ENCODE data around the gene KIF6. TPM values are rescaled to one million over a fixed set of nuclear protein-coding genes. Genes with fewer than 3 reads are reported as not detected.

Gene KIF6
- polyA plus RNA-seq, 3 donors: not detected

DNA sequence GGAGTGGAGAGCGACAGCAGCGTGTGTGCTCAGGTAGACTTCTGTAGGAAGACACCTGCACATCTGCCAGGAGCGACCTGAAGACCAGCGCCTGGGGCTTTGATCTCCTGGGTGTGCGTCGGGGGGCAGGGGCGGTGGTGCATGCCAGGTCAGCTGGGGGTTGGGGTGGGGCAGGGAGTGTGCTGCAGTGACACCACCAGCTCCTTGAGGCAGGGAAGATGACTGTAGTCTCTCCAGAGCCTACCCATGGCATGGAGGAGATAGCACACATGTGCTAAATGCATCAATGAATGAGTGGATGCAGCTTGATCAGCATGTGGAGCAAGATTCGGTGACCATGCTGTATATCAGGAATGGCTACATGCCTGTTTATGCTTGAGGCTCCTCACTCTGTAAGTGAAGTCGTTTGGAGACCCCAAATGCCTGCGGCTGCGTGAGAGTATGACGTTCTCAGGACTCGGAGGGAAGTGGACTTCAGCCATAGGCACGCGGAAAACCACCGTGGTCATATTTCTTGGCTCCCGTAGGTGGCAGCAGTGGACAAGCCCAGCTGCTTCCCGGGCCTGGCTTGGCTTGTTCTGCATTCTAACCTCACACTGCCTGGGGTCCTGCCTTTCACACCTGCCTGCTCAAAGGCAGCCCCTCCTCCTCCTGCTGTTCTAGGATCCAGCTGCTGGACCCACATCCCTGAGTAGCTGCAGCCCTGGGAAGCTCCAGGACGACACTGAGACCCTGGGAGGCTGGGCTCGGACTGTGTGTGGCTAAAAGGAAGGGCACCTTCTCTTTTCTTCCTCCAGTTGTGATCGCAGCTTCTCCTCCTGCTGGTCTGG is 363.3 kb downstream of the KIF6 start:
- peaks cover 2% of the 10 kb centered on the region for H3K4me1 Mint-ChIP-seq
- TF ChIP-seq, protein P1, sequence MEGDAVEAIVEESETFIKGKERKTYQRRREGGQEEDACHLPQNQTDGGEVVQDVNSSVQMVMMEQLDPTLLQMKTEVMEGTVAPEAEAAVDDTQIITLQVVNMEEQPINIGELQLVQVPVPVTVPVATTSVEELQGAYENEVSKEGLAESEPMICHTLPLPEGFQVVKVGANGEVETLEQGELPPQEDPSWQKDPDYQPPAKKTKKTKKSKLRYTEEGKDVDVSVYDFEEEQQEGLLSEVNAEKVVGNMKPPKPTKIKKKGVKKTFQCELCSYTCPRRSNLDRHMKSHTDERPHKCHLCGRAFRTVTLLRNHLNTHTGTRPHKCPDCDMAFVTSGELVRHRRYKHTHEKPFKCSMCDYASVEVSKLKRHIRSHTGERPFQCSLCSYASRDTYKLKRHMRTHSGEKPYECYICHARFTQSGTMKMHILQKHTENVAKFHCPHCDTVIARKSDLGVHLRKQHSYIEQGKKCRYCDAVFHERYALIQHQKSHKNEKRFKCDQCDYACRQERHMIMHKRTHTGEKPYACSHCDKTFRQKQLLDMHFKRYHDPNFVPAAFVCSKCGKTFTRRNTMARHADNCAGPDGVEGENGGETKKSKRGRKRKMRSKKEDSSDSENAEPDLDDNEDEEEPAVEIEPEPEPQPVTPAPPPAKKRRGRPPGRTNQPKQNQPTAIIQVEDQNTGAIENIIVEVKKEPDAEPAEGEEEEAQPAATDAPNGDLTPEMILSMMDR (IDR thresholded peaks at IDR 0.05): peak; percentile 86
- H3K4me1 ChIP-seq (ENCODE audit: control insufficient read depth in 1 of 2, insufficient read depth in 2 of 2, low read length in 2 of 2): no peaks in the 10 kb centered on the region
- H2AFZ ChIP-seq (ENCODE audit: insufficient read depth, low read depth, low read length, poor library complexity, severe bottlenecking): peak overlapping the region; percentile 21
- no peak overlapping the region for H3K4me3 Mint-ChIP-seq
- H3K36me3 Mint-ChIP-seq: no peaks in the 10 kb centered on the region
- no peak overlapping the region for H3K27ac ChIP-seq (ENCODE audit: low read depth in 1 of 2, low read length in 2 of 2)
- no peaks in the 10 kb centered on the region for H3K9me3 Mint-ChIP-seq
- no peak overlapping the region for H3K9ac ChIP-seq (ENCODE audit: insufficient read depth, low read length, poor library complexity, severe bottlenecking)
- no peak overlapping the region for H3K27ac Mint-ChIP-seq
- WGBS (ENCODE audit: insufficient coverage): 38% methylated on average over 18 of the region's 21 CpGs
- no peaks in the 10 kb centered on the region for H3K27me3 ChIP-seq (ENCODE audit: control insufficient read depth in 2 of 2, insufficient read depth in 2 of 2, low read length in 2 of 2)
- H3K9me3 ChIP-seq (replicated peaks in 1 of 2; ENCODE audit: control insufficient read depth in 1 of 2, insufficient read depth in 1 of 2, low read length in 2 of 2): no peaks in the 10 kb centered on the region
- no peaks in the 10 kb centered on the region for H4K20me1 ChIP-seq (ENCODE audit: insufficient read depth, low read length)
- intact Hi-C loops (cut with micrococcal nuclease): no loop called here
- H3K36me3 ChIP-seq (replicated peaks in 1 of 2; ENCODE audit: control insufficient read depth in 1 of 2, insufficient read depth in 2 of 2, low read length in 2 of 2): no peaks in the 10 kb centered on the region
- H3K27me3 Mint-ChIP-seq (ENCODE audit: low read depth in 3 of 3): peaks cover 2 to 8% (median 4%) of the 10 kb centered on the region in 3 donors
- H3K4me2 ChIP-seq (replicated peaks; ENCODE audit: extremely low read depth, low read length, poor library complexity, severe bottlenecking): no peak overlapping the region
- peak; percentile 17 to 57 (median 55) for DNase-seq
- no peaks in the 10 kb centered on the region for H3K79me2 ChIP-seq (ENCODE audit: insufficient read depth, low read length)
- no peak overlapping the region for H3K4me3 ChIP-seq (replicated peaks in 1 of 3; ENCODE audit: low read depth in 2 of 3, low read length in 3 of 3)

DNA sequence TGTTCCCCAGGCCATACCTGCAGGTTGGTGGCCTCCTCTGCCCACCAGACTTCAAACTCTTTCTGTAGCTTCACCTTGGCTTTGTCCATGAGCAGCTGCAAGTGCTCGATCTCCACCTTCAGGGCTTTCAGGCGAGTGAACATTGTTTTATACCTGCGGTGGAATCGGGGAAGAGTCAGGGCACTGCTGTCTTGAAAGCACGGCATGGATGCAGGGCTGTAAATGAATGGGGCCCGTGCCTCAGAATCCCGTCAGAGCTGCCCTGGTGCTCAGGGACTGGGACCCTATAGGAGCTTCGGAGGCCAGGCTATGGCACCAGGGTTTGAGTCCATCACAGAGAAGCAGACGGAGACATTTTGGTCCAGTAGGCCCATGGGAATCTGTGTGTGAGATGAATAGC is 364.8 kb downstream of the KIF6 start:
- TF ChIP-seq, protein P1 (IDR thresholded peaks at IDR 0.05): no peak
- no peaks in the 10 kb centered on the region for H3K79me2 ChIP-seq (ENCODE audit: insufficient read depth, low read length)
- Mint-ChIP-seq H3K27ac (no peak overlapping the region), H3K4me3 (no peak overlapping the region), H3K36me3 (no peaks in the 10 kb centered on the region), H3K9me3 (no peaks in the 10 kb centered on the region), H3K4me1 (peaks cover 2% of the 10 kb centered on the region), H3K27me3 (ENCODE audit: low read depth in 3 of 3) (peaks cover 4 to 8% (median 5%) of the 10 kb centered on the region in 3 donors)
- DNase-seq: no peak
- no peak overlapping the region for H3K9ac ChIP-seq (ENCODE audit: insufficient read depth, low read length, poor library complexity, severe bottlenecking)
- H3K9me3 ChIP-seq (replicated peaks in 1 of 2; ENCODE audit: control insufficient read depth in 1 of 2, insufficient read depth in 1 of 2, low read length in 2 of 2): no peaks in the 10 kb centered on the region
- H3K27ac ChIP-seq (ENCODE audit: low read depth in 1 of 2, low read length in 2 of 2): no peak overlapping the region
- no peak overlapping the region for H3K4me3 ChIP-seq (replicated peaks in 1 of 3; ENCODE audit: low read depth in 2 of 3, low read length in 3 of 3)
- no peak overlapping the region for H2AFZ ChIP-seq (ENCODE audit: insufficient read depth, low read depth, low read length, poor library complexity, severe bottlenecking)
- no peaks in the 10 kb centered on the region for H3K36me3 ChIP-seq (replicated peaks in 1 of 2; ENCODE audit: control insufficient read depth in 1 of 2, insufficient read depth in 2 of 2, low read length in 2 of 2)
- H3K4me1 ChIP-seq (ENCODE audit: control insufficient read depth in 1 of 2, insufficient read depth in 2 of 2, low read length in 2 of 2): no peaks in the 10 kb centered on the region
- intact Hi-C loops (cut with micrococcal nuclease): no loop called here
- H3K4me2 ChIP-seq (replicated peaks; ENCODE audit: extremely low read depth, low read length, poor library complexity, severe bottlenecking): no peak overlapping the region
- no peaks in the 10 kb centered on the region for H4K20me1 ChIP-seq (ENCODE audit: insufficient read depth, low read length)
- WGBS (ENCODE audit: insufficient coverage): over 99% methylated on average over 8 of the region's 9 CpGs
- no peaks in the 10 kb centered on the region for H3K27me3 ChIP-seq (ENCODE audit: control insufficient read depth in 2 of 2, insufficient read depth in 2 of 2, low read length in 2 of 2)

Measured in CD14-positive monocyte (primary cell).